Hematopoietic multipotent progenitor cell (in vitro differentiated cells): ENCODE data around the gene KRT6A. TPM values are rescaled to one million over a fixed set of nuclear protein-coding genes. Genes with fewer than 3 reads are reported as not detected.

Source experiments
- DNase-seq, 3 donors: peaks; one replicate each; pipeline ENCODE4 v3.0.0-alpha.2; 2011 to 2015; ENCODE audit warnings: low read depth in 2 of 3, low spot score in 2 of 3
- total RNA-seq: library from RNA; depleted of rRNA; stranded (reverse); fragments of >200 nt; gene quantifications from one replicate; pipeline ENCODE4 v1.2.3, GENCODE V29; 2012

Gene KRT6A
- total RNA-seq, 1 donor, result not detected

DNA sequence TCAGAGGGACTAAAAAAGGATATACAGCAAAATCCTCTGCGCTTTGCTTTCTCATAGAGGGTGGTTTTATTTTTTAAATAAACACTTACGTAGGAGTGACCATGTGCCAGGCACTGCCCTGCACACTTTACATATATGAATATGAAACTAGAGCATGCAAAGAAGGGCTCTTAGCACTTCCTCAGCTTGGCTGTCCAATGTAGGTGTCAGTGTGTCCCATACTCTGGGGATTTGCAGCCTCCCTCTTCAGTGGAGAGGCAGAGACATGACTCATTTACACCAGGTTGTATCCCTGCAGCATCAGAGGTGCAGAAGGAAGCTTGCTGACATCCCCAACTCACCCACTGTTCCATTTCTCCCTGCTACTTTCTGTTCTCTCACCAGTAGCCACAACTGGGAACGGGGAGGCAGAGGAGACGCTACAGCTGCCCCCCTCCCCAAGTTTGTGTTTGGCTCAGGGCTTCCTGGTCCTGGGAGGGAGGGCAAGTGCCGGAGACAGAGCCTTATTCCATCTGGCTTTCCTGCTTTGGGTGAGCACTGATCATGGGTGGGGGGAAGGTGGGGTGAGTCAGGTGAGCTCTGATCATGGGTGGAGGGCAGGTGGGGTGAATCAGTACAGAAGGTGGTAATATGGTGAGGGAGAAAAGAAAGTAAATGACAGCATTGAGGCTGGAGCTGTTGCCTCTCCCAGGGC is 32.0 kb upstream of the KRT6A start:
- no peak for DNase-seq

DNA sequence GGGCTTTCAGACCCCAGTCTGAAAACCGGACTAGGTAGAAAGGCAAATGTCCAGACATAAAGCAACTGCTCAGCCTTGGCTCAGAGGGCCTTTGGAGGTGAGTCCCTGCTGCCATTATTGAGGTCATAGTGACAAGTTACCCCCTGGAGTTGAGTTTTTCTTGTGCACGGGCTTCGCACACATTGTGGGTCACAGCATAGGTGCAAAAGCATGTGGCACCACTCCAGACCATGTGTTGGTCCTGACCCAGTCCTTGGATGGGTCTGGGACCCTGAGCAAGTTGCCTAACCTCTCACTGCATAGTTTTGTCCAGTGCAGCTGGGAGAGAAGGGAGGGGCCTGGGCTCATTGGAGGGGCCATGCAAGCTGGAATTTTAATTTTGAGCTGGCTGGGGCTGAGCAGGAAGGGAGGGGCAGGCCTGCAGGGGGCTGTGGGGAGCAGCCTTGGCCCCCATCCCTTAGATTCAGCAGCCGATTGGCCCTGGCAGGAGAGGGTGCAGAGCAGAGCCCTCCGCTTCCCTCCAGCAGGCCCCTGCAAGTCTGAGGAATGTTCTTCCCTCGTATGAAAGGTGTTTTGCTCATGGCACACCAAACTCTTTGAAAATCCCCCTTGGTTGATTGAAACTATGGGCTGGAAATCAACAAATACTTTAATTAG is 31.3 kb upstream of the KRT6A start:
- DNase-seq, result no peak

DNA sequence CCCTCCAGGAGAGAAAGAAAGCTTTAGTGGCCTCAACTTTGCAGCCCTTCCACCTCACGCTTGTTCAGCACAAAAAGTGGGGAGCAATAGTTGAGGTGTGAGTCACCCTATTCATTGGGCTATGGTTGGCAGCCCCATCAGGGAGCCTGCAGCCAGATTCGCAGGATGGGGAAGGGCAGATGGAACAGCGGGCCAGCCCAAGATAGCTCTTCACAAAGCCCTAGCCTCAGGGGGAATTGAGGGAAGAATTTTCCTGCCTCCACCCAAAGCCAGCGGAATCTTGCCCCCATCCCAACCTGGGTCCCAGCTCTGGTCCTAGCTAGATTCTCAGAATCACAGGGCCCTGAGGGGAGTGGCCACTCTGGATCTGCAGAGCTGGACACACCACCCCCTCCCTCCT is 30.8 kb upstream of the KRT6A start:
- DNase-seq, result no peak

DNA sequence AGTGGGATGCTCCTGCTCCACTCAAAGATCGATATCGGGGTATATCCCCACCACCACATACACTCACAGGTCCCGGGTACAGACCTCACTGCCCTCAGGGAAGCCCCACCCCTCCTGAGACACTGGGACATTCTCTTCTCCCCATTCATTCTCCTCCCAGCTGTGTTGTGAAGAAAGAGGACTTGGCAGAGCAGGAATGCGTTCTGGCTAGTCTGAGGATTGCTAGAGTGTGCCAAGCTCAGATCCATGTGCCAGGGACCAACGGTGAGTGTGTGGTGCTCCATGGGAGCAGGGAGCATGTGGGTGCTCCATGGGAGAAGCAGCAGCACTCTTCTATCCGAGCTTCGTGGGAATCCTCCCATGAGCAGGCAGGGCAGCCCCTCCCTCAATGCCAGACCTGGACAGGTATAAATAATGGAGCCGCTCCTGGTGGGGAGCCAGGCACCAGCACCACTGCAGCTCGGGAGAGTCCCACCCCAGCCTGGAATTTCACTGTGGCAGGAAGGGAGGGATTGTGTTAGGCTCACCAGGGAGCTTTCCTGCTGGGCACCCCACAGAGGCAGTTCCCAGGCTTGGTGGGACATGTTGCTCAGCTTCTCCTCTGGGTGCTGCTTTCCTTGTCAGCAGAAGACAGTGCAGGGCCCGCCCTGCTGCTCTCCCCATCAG is 29.4 kb upstream of the KRT6A start:
- DNase-seq, result no peak

DNA sequence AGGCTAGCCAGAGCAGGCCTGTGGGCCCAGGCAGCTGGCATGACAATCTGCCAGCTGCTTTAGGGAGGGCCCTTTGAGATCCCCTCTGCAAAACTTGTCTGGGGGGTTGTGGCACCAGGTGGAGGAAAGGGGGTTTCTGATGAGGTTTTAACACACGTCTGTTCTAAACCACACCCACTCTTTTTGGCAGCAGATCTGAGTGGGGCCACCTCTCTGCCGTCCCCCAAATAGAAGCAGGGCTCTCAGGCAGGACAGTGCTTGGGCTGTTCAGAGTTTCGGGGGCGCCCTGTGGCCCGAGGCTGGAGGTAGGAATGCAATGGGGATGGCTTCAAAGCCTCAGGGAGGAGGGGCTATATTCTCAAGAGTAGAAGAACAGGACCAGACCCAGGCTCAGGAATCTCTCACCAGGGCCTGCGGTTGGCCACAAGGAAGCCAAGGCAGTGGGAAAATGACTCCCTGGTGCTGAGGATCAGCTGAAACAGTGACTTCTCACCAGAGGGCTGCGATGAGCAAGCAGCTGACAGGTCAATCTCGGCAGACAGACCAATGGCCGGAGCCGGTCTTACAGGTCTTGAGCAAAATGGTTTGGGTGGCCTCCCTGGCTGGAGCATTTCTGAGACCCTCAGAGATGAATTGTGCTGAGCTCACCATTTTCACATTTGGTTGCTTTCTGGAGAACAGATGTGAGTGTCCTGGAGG is 28.7 kb upstream of the KRT6A start:
- DNase-seq, result no peak

DNA sequence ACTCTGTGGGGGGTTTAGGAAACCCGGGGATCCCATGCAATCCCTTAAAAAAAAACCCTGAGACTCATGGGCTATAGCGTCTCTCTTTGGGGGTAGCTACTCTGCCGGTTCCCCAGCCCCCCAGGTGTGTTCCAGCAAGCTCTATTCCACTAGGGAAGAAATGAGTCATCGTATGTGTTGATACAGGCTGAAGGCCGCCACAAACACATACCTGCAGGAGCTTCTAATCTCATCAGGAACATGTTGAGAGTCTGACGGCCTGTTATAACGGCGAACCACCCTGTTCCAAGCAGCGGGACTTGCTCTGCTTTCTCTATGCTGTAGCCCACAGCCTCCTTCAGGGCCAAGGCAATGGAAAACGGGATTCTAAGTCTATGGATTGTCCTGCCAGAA is 28.1 kb upstream of the KRT6A start:
- no peak for DNase-seq

DNA sequence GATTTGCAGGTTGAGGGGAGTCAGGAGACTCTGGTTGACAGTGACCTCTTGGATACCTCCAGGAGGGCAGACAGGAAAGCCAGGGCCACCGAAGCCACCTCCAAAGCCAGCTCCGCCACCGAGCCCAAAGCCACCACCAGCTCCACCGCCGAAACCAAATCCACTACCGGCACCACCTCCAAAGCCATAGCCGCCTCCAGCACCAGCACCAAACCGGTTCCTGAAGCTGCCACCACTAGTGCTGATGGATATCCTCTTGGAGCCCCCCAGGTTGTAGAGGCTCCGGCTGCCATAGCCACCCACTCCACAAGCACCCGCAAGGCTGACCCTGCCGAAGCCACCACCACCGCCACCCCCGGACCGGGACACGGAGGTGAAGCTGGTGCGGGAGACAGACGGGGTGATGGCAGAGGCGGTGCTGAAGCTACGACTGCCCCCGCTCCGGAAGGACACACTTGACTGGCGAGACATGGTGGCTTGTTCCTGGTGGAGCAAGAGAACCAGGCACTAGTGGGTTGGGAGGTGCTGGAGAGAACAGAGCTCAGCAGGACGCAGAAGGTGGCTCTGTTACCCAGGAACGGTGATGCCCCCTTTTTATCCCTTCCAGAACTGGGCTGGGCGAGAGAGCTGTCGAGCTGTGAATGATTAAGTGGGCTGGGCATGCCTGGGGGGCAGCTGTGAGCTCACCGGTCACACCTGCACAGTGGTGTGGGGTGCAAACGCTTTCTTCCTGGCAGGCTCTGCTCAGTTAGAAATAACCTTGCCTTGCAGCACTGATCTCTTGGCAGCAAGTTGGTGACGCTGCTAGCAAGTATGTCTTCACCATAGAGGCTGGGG is 27.0 kb upstream of the KRT6A start, which contains the start of gene KRT5:
TSS of gene KRT5 (minus strand) at position 569 of the 837 bp plus-strand sequence. CDS start at position 471, 98 bp downstream.
- DNase-seq, result no peak

DNA sequence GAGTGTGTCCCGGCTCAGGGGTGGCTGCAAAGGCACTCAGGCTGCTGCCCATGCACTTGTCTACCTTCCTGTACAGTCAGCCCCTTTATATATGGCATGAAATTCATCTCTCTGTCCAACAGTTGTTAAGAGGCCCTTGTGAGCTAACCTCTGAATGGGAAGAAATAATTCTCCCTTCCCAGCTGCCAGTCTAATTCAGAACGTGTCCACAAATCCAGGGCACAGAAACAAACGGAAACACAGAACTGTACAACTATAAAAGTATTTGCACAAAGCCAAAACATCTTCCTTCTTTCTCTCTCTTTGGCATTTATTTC is 26.3 kb upstream of the KRT6A start:
- no peak for DNase-seq

DNA sequence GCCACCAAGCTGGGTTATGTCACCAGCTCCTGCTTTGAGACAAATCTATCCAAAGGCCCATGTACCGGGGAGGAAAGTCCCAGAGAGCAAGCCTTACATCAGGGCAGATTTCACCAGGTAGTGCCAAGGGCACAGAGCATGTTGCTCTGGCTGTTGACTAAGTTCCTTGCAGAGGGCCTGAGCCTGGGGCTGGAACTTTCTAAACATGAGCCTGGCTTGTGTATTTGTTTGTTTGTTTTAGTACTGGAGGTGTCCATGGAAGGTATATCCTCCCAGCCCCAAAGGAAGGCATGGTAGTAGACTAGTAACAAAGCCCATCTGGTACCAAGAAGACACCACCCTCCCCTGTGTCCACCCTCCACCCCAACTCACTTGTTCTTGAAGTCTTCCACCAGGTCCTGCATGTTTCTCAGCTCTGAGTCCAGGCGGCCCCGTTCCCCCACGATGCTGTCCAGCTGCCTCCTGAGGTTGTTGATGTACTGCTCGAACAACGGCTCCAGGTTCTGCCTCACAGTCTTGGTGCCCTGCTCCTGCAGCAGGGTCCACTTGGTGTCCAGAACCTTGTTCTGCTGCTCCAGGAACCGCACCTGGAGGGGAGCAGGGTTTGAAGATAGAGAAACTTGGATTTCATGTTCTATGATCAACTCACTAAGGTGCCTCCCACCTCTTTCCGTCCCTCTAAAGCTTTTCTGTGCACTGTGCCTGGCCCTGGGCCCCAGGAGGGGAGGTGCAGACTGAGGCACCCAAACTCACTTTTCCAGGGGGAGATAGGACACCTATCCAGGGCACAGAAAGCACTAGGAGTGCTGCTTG is 25.7 kb upstream of the KRT6A start:
- no peak for DNase-seq

DNA sequence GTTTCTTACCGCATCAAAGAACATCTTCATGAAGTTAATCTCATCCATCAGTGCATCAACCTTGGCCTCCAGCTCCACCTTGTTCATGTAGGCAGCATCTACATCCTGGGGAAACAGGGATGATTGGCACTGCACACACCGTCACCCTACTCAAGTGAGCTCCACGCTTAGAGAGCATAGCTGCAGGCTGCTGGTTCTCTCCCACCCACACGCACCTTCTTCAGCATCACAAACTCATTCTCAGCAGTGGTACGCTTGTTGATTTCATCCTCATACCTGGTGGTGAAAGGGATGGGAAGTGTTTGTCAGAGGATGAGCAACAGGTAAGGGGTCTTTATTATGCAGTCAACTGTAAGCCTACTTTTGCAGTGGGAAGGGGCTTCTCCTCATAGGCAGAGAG is 24.8 kb upstream of the KRT6A start:
- DNase-seq, result no peak

DNA sequence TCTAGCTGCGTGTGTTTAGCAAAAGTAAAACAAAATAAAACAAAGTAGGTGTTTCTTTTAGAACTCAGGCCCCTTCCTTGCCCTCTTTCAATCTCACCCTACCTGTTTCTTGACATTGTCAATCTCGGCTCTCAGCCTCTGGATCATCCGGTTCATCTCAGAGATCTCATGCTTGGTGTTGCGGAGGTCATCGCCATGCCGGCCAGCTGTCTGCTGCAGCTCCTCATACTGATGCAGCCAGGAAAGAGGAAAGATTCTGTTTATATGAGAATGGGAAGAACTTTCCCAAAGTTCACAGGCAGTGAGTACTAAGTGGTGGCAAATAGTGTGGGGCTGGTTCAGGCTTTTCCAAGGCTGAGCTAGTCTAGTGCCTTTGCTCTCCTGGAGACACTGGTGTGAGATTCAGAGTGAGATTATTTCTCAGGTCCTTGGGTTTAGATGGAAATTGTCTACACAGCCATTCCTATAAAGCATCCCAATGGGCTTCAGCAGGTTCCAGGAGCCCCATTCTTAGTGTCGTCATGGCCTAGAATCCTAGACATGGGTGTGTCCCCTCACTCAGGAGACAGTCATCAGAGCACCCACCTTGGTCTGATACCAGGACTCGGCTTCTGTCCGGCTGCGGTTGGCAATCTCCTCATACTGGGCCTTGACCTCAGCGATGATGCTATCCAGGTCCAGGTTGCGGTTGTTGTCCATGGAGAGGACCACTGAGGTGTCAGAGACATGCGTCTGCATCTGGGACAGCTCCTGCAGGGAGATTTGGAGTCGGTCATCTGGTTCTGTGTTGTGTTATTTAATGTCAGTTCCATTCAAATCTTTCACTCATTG is 24.2 kb upstream of the KRT6A start:
- no peak for DNase-seq

DNA sequence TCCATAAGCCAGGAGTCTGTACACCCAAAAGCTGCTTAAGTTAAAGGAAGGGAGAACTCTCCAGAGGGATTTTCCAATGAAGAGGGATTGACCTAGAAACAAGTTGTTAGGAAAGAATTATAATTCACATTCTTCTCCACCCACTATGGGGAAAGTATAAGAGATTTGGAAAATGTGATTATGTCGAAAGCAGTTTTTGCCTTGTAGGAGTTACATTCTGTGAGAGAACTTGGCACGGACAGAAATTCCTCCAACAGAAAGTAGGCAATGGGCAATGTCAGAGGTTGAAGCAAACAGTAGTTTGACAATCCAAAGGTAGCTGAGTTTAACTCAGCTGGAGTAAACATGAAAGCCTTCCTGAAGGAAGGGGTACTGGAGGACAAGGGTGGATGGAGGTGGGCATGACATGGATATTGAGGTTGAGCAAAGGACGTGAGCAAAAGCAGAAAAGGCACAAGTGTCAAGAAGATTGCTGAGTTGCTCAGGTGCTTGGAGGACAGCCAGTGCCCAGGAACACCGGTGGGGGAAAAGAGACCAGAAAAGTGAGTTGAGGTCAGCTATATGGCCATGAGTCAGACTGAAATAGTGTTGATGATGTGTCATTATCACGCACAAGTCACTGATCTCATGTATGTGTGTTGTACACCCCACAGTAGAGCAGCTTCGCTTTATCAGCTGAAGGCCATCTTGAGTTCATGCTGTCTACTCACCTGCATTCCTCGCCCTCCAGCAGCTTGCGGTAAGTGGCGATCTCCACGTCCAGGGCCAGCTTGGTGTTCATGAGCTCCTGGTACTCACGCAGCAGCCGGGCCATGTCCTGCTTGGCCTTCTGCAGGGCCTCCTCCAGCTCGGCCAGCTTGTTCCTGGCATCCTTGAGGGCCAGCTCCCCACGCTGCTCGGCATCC is 23.1 kb upstream of the KRT6A start:
- no peak for DNase-seq

DNA sequence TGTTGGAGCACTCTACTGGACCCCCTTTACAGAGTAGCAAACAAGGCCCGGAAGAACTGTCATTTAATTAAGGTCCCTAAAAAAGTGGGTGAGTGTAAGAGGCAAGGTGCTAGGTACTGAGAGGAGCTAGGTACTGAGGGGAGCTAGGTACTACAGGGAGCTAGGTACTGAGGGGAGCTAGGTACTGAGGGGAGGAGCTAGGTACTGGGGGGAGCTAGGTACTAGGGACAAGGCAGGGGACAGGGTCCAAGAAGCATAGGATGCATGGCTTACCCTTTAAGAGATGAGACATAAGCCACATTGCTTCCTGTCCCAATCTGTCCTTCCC is 22.2 kb upstream of the KRT6A start:
- no peak for DNase-seq

DNA sequence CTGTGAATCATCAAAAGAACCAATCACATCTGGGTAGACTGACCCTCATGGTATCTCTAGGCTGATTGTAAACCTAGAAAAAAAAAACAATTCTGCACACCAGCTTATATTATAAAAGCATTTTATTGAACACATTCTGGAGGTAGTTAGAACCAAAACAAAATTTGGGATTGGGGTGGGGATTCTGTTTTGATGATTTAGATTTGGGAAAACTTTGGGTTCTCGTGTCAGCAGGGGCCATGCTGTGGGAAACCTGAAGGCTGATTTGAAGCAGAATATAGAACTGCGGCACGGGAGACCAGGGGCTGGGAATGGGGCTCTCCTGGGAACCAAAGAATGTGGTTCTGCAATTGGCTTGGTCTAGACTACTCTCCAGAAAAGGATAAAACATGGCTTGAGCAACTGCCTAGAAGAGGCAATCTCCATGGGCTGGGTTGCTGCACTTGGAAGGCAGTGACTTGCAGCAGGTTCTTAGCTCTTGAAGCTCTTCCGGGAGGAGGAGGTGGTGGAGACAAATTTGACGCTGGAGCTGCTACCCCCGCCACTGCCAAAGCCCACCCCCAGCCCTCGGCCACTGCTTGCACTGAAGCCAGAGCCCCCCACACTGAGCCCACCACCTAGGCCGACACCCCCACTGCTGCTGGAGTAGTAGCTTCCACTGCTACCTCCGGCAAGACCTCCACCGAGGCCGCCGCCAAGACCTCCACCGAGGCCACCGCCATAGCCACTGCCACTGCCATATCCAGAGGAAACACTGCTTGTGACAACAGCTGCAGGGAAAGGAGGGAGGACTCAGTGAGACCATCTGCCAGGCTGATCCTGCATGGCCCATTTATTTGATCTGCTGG is 21.6 kb upstream of the KRT6A start:
- DNase-seq, result no peak

DNA sequence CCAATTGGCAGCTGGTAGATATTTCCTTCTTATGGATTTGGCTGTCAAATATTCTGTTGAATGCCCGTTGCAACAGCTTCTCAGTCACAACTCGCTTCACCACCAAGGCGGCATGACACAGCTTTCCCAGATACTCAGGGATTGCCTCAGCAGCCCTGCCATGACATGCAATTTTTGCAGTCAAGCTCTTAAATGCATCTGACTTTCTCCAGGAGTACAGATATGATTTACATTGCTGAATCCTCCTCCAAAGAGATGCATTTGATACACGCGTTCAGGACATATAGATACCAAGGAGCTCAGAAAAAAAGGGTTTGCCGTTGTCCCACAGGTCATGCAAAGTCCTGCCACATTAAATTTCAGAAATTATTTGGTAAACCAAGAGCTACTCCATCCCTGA is 20.7 kb upstream of the KRT6A start:
- DNase-seq, result no peak

DNA sequence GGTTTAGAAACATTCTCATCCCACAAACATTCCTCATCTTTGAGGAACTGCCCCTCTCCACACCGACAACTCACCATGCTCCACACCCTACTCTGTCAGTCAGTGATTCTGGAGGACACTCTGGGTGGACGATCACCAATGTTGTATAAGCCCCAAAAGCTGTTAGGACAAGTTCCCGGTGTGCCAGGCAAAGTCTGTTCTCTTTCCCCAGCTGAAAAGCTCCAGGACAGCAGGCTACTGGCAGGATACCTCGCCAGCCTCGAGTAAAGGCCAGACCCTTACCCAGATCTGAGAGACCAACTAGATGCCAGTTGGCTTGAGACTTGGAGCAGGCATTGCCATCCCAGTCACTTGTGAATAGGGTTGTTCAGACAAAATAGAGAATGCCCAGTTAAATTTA is 15.2 kb upstream of the KRT6A start:
- DNase-seq, result no peak
